ENCODE data around the gene ZKSCAN2.

- TF ChIP-seq CTCF (IDR thresholded peaks at IDR 0.05) = no peak
- TF ChIP-seq EZH2 (IDR thresholded peaks at IDR 0.05) = no peak
- TF ChIP-seq EZH2phosphoT487 (IDR thresholded peaks at IDR 0.05) = no peak
Measured at GRCh38 chr16:25187491-25187795, 70.2 kb downstream of the ZKSCAN2 start.
